OCI-LY7 (cell line): ENCODE measurements around the gene FPR1.

Experiments used
- EZH2phosphoT487 ChIP-seq: fragments of 200-600 bp; sonication (generic); IDR thresholded peaks from 2 replicates; pipeline ENCODE4 v1.6.1; 2018; ENCODE audit warnings: low read depth, borderline replicate concordance, mild to moderate bottlenecking, mixed run types, antibody characterized with exemption, low read length, moderate library complexity, mixed read lengths
- TF ChIP-seq, protein P1 (sequence below): fragments of 200-600 bp; sonication (generic); conservative IDR thresholded peaks from 2 replicates; pipeline ENCODE4 v1.5.1; 2014; ENCODE audit warnings: mild to moderate bottlenecking, antibody characterized with exemption, low read length, moderate library complexity, mixed read lengths

DNA sequence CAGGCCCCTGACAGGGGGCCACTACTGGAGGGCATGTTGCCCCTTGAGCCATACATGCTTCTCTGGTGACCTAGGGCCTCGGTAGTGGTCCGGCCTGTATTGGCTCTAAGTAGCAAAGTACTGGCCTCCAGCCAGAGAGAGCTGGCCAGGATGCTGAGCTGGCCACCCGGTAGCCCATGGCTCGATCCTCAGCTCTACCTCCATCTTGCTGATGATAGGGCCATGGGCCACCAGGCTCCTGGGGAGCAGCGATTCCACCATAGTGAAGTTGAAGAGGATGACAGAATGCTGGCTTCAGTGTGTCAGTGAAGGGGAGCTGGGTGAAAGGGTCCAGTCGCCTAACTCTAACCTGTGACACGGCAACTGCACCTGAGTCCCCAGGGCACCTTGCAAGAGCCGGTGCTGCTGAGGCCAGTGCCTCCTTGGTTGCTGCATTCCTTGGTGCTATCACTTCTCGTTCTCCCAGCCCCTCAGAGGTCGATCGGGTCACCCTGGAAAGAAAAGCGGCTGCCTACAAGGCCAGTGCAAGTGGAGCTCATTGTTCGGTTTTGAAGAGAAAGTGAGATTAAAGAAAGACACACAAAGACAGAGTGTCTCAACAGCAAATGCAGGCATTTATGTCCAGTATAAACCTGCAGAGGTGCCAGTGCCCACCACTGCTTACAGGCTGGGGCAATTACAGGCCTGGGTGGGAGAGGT is 48.2 kb upstream of the FPR1 start:
- TF ChIP-seq, protein P1, sequence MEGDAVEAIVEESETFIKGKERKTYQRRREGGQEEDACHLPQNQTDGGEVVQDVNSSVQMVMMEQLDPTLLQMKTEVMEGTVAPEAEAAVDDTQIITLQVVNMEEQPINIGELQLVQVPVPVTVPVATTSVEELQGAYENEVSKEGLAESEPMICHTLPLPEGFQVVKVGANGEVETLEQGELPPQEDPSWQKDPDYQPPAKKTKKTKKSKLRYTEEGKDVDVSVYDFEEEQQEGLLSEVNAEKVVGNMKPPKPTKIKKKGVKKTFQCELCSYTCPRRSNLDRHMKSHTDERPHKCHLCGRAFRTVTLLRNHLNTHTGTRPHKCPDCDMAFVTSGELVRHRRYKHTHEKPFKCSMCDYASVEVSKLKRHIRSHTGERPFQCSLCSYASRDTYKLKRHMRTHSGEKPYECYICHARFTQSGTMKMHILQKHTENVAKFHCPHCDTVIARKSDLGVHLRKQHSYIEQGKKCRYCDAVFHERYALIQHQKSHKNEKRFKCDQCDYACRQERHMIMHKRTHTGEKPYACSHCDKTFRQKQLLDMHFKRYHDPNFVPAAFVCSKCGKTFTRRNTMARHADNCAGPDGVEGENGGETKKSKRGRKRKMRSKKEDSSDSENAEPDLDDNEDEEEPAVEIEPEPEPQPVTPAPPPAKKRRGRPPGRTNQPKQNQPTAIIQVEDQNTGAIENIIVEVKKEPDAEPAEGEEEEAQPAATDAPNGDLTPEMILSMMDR: no peak
- TF ChIP-seq EZH2phosphoT487: no peak
